ENCODE measurements around the gene DDR1. TPM values are rescaled to one million over a fixed set of nuclear protein-coding genes. Genes with fewer than 3 reads are reported as not detected.

Gene DDR1
- total and polyA plus RNA-seq, 2 experiments from 2014 or later = 58.3 to 154 TPM

- Mint-ChIP-seq H3K4me1 (peaks cover under 1% of the 10 kb centered on the region; the same call in 2 of the 3 replicates), H3K36me3 (ENCODE audit: low read depth) (peaks cover 61% of the 10 kb centered on the region), H3K27me3 (ENCODE audit: insufficient read depth, low read depth, poor library complexity) (peaks cover 9% of the 10 kb centered on the region), H3K4me3 (peak overlapping the region; percentile 5; the same call in 1 of the 3 replicates), H3K27ac (no peak overlapping the region), H3K9me3 (peaks cover 71% of the 10 kb centered on the region)
- Histone ChIP-seq H3K27ac (ENCODE audit: low read depth) (no peak overlapping the region), H3K4me1 (ENCODE audit: insufficient read depth) (no peaks in the 10 kb centered on the region; the same call in 1 of the 2 replicates), H2AFZ (no peak overlapping the region), H3K27me3 (ENCODE audit: insufficient read depth) (no peaks in the 10 kb centered on the region), H4K20me1 (replicated peaks; ENCODE audit: insufficient read depth) (no peaks in the 10 kb centered on the region), H3K79me2 (replicated peaks; ENCODE audit: insufficient read depth) (no peaks in the 10 kb centered on the region), H3K4me3 (no peak overlapping the region), H3K9me2 (ENCODE audit: insufficient read depth) (peaks cover 14% of the 10 kb centered on the region), H3K4me2 (no peak overlapping the region), H3K36me3 (ENCODE audit: insufficient read depth) (peaks cover 19% of the 10 kb centered on the region), H3F3A (replicated peaks; ENCODE audit: low read depth) (0 out of 2 replicates have a peak, but pooled peaks cover 5% of the 10 kb centered on the region)
- TF ChIP-seq CTCF (conservative IDR thresholded peaks at IDR 0.05; ENCODE audit: low read depth in 2 of 2) (no peak), POLR2AphosphoS5 (IDR thresholded peaks at IDR 0.05; ENCODE audit: low read depth) (no peak), STAT1 (IDR thresholded peaks at IDR 0.05; ENCODE audit: unreplicated experiment) (no peak), JUNB (IDR thresholded peaks at IDR 0.05; ENCODE audit: unreplicated experiment) (no peak), ZNF114 (CRISPR knock-in tag; IDR thresholded peaks at IDR 0.05) (no peak), REST (IDR thresholded peaks at IDR 0.05; ENCODE audit: unreplicated experiment) (no peak), EZH2 (IDR thresholded peaks at IDR 0.05; ENCODE audit: low read depth, unreplicated experiment) (no peak), ETS1 (IDR thresholded peaks at IDR 0.05) (no peak), CREB1 (CRISPR knock-in tag; IDR thresholded peaks at IDR 0.05; ENCODE audit: low read depth) (no peak), NANOG (IDR thresholded peaks at IDR 0.05; ENCODE audit: borderline replicate concordance) (no peak), ZNF331 (CRISPR knock-in tag; IDR thresholded peaks at IDR 0.05; ENCODE audit: low read depth) (no peak), EZH2phosphoT487 (IDR thresholded peaks at IDR 0.05; ENCODE audit: unreplicated experiment) (no peak), ZNF462 (CRISPR knock-in tag; IDR thresholded peaks at IDR 0.05) (no peak)
- no peak for DNase-seq (ENCODE audit: low spot score)
- ATAC-seq = no peak
Observed at GRCh38 chr6:30870546-30870945, 13.8 kb upstream of the DDR1 start.

All from GM23338 (cell line).